GM21737 (cell line): ENCODE data around the gene OVOL2.
"Not testable (repeated sequence)": the region's sequence is repeated elsewhere in the genome, so short reads cannot be mapped to it uniquely, and the experiment has no call there.

ENCODE experiments used
- ATAC-seq: cut with Tn5 transposase; IDR thresholded peaks from one replicate; pipeline ENCODE4 v1.9.1; 2021; ENCODE audit warnings: mild to moderate bottlenecking, moderate library complexity; ENCODE audit not compliant: unreplicated experiment

OVOL2 gene

DNA sequence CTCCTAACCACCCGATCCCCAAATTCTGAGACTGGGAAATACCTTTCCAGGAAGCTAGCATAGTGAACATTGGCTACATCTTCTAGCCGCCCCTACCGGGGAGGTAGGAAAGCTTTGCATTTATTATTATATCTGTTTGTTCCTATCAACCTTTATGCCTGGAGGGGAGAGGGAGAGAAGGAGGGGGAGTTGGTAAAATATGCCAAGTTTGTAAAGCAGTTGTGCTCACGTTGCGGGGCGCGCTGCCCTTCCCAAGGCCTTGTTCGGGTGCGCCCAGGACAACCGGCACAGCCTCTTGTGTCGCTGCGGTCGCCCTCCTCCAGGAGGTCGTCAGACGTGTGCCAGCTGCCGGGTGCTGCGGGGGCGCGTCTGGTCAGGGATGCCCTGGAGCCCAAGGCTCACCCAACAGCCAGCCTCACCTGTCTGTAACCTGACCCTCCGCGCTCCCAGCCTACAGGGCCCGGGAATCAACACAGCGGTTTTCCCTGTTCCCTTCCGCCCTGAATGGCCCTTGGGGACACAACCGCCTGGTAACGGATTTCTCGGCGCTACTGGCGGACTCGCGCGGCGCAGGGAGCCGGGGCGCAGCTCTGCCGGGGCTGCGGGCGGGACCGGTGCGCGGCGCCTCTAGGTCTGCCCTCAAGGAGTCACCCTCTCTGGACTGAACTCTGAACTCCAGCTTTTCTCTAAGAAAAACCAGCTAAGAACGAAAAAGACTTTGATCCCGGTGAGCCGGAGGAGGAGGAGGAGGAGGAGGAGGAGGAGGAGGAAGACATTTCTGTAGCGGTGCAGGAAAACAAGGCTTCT lies 1.1 kb upstream of the OVOL2 start:
- ATAC-seq, result no peak

DNA sequence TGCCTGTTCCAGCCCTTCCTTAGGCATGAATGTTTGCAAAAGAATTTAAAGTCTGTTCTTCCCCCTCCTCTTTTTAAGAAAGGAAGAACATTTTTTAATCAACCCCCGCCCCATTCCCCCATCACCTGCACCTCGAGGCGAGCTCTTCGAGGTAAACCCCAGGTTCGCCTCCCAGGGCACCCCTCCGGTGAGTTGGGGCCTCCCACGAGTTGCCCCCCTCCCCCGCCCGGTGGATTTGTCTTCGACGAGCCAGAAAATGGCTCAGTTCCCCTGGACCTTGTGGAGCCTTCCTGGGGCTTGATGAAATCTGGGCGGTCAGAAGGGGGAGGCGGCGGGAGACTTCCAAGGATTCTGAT lies 256 bp upstream of the OVOL2 start:
- no peak for ATAC-seq

DNA sequence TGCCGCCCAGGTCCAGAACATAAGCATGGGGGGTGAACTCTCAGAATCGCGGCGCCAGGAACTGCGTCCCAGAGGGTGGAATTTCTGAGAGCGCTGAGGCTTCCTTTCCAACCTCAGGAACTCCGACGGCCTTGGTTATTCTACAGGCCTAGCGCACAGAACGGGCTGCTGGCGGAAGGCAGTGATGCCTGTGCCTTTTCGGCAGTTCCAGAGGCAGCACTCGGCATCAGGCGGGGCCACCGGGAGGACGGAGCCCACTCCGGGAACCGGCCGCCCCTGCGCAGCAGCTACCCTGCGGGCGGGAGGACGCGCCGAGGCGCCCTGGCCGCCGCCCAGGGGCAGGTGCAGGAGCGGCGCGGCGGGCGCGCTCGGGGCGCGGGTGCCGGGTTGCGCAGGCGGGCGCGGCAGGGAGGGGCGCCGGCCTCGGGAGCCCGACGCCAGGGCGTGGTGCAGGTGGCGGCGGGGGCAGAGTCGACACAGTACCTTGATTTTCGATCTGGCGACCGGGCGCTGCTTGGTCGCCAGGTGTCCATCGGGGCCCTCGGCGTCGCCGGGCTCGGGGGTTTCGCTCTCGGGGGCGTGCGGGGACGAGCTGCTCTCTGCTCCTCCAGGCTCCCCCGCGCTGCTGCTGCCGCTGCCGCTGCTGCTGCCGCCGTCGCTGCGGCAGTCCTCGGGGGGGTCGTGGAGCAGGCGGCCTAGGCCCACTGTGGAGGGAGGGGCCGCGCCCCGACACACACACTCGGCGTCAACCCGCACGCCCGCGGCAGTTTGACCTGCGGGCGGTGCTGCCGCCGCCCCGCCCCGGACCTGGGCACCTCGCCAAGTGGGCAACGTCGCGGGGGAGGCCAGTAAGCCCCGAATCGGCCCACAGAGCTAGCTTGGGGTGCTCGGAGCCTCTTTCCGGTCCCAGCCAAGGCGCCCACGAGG lies 1.3 kb downstream of the OVOL2 start:
- ATAC-seq, result no peak

DNA sequence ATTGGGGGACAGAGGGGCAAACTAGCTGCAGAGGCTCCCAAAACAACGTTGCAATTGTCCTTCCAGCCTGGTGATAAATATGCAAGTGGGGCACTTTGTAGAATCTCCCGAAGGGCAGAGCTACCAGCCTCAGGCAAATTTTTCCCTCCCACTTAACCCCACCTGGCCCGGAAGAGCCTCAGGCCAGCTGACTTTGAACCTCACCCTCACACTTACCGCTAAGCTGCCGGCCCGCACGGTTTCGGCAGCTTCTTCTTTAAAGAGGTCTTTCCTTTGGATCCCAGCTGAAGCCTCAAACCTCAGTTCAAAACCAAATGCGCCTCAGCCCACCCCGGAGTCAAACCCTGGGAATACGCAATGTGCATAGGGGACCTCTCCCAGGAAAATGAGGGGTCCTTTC lies 2.5 kb downstream of the OVOL2 start:
- ATAC-seq, result no peak

DNA sequence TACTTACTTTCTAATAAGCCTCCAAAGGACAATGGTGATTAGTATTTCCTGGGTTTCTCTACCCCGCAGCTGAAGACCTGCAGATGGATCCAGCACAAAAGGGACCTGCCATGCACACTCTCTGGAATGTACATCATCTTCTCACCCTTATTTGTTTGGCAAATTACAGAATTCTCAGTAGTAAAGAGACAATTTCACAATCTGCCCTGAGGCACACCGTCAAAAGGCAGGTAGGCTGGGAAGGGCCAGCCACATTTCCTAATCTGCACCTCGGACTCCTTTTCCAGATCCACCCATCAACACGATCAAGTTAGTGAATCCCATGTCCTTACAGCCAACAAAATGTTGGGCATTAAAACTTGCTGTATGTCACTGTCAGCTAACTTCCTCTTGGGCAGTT lies 4.9 kb downstream of the OVOL2 start:
- ATAC-seq, result no peak

DNA sequence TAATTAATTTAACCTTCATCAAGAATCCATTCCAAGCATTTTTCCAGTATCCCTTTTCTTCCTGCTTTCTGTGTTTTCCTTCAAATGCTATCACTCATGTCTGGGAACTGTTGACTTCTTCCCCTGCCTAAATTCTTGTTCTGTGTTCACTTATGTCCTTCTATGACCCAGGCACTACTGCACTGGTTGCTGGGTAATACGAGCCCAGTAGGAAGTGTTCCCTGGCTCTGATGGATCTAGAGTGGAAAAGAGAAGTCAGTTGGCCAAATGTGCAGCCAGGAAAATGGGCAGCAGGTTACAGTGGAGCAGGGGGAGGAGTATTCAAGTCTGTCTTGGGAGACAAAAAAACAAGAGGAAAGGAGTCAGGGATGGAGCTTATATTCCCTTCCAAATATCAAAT lies 7.1 kb downstream of the OVOL2 start:
- ATAC-seq, result no peak

DNA sequence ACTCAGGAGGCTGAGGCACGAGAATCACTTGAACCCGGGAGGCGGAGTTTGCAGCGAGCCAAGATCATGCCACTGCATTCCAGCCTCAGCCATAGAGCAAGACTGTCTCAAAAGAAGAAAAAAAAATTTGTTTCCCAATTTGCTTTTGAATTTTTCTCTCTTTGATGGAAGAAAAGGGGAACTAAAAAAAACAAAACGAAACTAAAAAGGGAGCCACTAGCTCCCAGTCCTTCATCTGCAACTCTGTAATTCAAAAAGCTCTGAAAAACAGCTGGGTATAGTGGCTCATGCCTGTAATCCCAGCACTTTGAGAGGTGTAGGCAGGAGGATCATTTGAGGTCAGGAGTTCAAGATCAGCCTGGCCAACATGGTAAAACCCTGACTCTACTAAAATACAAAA lies 9.5 kb downstream of the OVOL2 start:
- ATAC-seq, result no peak

DNA sequence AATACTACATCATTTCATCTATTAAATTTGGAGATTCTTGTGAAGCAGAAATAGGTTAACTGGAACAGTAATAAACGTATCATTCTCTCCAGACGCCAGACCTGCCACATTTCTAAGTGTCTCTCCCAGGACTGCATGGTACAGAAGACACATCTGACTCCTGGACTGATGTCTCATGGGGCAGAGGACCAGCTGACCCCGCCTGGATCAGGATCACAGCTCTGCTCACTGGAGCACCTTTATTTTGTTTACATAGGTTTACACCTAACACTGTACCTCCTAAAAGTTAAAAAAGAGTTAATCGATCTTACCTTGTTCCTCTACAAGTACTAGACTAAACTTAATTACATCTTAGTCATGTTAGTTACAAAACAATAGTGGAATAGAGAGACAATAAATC lies 11.2 kb downstream of the OVOL2 start:
- ATAC-seq, result no peak

DNA sequence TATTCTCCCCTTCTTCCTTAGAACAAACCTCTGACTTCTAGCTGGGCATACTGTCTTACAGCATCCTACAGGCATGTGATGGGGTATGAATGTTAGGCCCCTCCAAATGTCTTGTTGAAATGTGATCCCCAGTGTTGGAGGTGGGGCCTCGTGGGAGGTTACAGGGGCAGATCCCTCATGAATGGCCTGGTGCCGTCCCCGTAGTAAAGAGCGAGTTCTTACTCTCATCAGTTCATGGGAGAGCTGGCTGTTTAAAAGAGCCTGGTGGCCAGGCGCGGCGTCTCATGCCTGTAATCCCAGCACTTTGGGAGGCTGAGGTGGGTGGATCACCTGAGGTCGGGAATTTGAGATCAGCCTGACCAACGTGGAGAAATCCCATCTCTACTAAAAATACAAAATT lies 15.5 kb downstream of the OVOL2 start:
- no peak for ATAC-seq

DNA sequence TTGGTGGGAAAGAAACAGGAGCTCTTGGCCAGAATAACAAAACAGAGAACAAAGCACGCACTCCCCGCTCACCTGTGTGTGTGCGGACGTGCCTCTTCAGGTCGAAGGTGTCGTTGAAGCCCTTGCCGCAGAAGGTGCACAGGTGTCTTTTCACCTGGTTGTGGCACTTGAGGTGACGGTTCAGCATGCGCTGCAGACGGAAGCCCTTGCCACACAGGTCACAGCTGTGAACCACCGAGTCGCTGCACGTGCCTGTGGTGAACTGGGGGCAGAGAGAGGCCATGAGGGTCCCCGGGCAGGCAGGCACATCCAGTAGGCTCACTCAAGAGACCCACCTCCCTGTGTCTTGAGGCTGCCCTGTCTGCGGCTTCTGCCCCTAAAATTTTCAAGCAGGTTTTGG lies 16.3 kb downstream of the OVOL2 start:
- ATAC-seq, result no peak

DNA sequence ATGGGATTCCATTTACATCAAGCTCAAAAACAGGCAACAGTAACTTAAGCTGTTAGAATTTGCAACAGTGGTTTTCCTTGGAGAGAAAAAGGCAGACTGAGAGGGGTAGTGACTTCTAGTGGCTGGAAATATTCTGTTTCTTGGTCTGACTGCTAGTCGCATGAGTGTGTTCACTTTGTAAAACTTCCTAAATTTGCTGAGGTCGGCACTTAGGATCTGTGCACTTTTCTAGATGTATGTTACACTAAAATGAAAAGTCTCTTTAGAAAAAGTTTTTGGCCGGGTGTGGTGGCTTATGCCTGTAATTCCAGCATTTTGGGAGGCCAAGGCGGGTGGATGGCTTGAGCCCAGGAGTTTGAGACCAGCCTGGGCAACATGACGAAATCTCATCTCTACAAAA lies 18.7 kb downstream of the OVOL2 start:
- no peak for ATAC-seq

DNA sequence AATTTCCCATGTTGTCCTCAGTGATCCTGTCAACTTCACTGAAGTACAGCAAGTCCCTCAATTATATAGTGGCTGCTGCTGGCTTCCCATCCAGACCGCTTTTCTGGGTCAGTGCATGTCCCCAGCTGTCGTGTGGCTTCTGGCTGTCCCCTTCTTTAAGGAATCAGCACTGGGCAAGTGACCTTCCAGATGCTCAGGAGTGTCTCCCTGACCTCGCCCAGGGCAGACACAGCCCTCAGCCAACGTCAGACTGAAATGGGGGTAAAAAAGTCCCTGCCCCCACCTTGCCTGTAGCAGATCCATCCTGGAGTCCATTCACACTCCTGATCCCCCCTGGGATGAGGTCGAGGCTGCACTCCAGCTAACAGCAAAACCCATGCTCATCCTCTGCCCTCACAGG lies 23.7 kb downstream of the OVOL2 start:
- ATAC-seq, result no peak

DNA sequence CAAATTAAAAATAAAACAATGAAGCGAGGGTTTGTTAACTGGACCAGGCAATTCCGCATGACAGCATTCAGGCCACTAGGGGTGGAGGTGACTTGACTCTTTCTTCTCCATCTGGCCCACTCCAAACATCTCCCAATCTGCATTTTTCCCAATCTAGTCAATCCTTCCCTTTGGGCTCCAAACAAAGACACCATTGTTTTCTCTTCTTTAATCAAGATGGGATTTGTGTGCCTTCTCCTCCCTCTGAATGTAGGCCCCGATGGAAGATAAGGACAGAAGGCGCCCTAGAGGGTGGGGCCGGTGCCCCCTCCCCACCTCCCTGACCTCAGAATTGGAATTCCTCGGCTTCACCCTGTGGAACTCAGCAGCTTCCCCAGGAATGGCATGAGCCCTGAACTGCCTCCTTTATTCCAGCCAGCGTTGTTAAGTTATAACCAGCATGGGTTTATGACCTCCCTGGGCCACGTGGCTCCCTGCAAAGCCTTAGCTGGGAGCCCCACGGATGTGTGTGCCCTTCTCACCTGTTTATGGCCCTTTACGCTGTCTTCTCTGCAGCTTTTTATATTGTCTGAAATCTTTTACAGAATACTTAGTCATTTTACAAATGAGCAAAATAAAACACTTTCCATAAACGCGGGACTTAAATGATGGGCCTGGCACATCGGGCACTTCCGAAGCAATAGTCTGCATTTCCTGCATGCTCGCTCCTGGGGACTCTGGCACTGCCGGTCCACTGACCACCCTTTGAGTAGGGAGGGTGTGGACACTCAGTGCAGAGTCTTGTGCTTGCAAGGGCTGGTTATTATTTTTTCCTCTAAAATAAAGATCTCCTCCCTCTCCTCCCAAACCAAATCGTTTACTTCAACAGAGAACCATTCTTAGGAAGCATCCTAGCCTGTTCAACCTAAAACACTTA lies 24.5 kb downstream of the OVOL2 start:
- no peak for ATAC-seq

DNA sequence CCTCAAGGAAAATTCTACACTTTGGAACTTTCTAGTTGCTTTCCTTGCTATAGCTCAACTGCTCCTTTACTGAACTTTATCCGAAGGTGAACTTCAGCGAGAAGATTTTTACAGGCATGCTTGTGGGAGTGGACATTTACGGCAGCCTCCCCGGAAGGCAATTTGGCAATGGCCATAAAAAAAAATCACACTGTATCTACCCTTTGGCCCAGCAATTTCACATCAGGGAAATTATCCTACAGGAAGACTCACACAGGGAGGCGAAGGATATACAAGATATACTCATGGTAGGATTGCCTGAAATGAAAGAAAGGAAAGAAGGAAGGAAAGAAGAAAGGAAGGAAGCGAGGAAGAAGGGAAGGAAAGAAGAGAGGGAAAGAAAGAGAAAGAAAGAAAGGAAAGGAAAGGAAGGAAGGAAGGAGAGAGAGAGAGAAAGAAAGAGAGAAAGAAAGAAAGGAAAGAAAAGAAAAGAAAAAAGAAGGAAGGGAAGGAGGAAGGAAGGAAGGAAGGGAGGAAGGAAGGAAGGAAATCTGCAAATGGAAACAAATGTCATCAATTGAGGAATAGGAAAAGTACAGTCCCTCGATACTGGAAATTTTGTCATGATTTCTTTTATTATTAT lies 25.7 kb downstream of the OVOL2 start:
- ATAC-seq, result no peak

DNA sequence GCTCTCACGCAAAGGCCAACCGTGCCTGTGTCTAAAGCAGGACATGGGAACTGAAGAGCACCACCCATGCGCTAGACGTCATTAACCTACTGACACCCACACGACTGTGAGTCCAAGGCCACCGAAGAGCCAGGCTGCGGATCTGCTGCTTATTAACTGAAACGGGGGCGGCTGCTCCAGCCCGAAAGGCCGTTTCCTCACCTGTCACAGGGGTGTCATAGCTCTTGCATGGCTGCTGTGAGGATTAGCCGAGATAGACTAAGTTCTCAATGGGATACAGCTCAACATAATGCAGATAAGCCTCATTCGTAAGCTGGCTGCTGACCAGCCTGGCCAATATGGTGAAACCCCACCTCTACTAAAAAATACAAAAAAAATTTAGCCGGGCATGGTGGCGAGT lies 26.7 kb downstream of the OVOL2 start:
- no peak for ATAC-seq

DNA sequence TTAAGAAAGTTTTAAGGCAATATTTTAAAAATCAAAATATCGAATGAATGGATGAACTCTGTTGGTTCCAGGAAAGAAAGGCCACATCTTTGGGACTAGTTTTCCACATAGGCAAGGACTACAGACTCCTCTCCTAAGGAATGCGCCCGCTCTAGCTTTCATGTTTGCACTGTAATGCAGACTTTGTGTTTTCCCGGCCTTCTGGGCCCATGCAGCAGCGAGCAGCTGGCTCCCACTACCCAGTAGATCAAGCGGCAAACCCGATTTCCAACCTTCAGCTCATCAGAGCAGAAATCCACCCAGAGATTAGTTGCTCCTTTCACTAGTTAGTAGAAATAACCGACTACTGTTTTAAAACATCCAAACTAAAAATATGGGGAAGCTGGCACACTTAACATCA lies 27.7 kb downstream of the OVOL2 start:
- ATAC-seq, result no peak

DNA sequence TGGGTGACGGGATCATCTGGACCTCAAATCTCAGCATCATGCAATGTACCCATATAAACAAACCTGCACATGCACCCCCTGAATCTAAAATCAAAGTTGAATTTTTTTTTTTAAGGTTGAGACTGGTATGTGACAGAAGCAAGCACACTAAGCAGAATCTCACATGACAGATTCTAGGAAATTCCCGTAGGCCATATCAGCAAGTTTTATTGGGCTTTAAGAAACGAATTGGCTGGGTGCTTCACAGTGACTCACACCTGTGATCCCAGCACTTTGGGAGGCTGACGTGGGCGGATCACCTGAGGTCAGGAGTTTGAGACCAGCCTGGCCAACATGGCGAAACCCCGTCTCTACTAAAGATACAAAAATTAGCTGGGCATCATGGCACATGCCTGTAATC lies 30.7 kb downstream of the OVOL2 start:
- not testable (repeated sequence) for ATAC-seq

DNA sequence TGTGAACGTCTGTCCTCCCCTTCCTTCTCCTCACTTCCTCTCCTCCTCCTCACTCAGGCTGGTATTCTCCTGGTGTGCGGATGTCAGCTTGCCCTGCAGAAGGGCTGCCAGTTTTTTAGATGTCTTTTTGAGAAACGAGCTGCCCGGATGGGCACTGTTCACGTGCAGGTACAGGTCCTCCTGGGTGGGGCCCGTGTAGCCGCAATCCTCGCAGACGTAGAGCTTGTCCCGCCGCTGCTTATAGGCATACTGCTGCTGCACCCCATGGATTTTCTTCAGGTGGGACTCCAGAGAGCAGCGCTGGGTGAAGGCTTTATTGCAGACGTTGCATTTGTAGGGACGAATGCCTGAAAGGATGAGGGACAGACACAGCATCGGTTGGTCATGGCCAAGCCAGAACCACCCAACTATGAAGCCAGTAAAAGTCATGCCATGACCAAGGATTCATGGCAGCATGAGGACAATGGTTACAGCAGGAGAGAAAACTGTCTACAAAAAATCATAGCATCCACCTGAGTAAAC lies 33.0 kb downstream of the OVOL2 start:
- ATAC-seq, result no peak

DNA sequence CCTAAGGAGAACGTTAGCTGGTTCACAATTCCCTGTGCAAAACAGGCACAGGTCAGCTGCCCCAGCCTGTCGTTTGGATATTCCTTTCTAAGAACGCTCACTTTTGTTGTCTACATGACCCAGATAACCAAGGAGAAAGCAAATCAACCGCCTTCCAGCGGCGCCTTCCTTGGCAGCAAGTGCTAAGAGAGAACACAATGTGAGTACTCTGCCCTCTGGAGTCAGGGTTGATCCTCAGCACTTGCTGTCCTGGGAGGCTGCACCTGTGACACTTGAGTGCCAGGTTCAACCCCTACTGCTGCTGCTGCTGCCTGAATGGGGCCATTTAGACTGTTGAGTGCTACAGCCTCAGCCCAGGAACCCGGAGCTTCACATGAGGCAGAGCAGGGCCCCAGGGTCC lies 36.8 kb downstream of the OVOL2 start:
- ATAC-seq, result no peak

DNA sequence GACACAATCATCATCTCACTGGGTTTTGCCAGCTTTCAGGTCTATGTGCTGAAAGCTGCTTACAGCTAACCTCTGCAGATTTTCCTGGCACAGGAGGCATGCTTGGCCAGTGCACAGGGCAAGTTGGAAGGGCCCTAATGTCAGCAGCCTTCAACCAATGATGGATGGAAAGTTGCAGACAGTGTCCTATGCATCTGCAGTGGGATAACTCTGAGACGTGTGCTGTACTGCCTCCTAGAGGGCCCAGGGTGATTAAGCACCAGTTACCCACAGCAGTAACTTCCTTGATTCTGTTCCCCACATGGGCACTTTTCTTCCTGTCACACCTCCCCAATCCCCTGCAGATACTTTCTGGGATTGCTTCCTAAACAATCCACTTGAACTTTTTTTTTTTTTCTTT lies 38.6 kb downstream of the OVOL2 start:
- ATAC-seq, result no peak

DNA sequence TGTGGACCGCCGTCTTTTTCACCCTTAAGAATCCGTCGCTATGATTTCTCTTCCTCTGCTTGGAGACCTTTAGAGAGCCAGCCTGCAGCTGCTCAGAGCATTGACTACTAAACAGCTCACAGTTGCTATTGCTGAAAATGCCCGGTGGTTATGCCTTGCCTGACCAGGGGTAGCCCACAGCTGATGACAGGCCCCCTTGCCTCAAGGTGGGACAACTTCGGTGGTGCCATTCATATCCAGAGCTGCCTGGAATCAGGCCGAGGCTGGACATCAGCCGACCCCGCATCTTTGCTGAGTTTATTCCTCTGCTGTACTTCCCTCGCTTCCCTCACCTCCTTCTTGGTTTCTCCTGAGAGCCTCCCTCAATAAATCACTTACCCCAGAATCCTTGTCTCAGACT lies 39.6 kb downstream of the OVOL2 start:
- no peak for ATAC-seq
